GM12872 (cell line): ENCODE measurements around the gene BBIP1.

ENCODE experiments used
- TF ChIP-seq, protein P1 (sequence below): IDR thresholded peaks from 3 replicates; pipeline ENCODE4 v1.5.1; 2011; ENCODE audit warnings: low read depth, mild to moderate bottlenecking, low read length, moderate library complexity; ENCODE audit not compliant: insufficient read depth

BBIP1 gene

GRCh38 chr10:110858297-110858934 lies 60.6 kb downstream of the BBIP1 start:
- TF ChIP-seq, protein P1, sequence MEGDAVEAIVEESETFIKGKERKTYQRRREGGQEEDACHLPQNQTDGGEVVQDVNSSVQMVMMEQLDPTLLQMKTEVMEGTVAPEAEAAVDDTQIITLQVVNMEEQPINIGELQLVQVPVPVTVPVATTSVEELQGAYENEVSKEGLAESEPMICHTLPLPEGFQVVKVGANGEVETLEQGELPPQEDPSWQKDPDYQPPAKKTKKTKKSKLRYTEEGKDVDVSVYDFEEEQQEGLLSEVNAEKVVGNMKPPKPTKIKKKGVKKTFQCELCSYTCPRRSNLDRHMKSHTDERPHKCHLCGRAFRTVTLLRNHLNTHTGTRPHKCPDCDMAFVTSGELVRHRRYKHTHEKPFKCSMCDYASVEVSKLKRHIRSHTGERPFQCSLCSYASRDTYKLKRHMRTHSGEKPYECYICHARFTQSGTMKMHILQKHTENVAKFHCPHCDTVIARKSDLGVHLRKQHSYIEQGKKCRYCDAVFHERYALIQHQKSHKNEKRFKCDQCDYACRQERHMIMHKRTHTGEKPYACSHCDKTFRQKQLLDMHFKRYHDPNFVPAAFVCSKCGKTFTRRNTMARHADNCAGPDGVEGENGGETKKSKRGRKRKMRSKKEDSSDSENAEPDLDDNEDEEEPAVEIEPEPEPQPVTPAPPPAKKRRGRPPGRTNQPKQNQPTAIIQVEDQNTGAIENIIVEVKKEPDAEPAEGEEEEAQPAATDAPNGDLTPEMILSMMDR, result no peak

DNA sequence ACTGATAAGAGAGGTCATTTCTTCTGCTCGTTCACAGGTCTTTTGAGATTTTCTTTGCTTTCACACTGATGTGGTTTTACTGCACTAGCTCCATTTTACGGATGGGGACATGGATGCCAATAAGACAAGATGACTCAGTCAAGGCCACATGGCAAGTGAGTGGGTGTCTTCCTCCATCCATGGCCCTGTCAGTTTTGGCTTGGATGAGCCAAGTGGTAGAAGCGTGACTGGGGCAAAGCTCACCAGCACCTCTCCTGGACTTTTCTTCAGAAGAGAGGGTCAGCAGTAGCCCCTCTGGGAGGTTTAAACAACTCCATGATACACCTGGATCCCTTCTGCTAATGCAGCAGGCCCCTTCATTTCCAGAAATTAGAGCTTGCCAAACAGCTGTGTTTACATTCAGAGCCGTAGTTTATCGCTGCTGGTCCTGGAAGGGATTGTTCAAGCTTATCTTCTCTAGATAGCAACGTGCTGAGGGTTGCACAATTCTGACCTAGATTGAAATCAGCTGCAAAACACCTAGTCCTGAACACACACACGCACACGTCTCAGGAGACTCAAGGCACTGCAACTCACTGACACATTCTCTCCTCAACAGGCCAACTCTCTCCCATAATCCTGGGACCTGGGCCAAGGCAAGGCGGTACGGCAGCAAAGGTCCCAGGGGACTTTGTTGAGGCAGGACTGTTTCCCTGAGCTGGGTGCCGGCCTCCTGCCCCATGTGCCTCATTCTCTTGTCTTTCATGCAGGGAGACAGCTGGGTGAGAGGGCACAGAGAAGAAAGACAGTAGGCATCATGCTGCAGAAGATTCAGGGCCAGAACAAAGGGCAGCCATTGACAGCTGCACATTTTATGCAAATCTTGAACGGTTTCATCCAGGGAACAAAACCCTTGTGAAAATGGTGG lies 61.5 kb downstream of the BBIP1 start:
- TF ChIP-seq, protein P1, result no peak

- TF ChIP-seq, protein P1, result no peak
These were observed 64.9 kb downstream of the BBIP1 start for GRCh38 chr10:110853921-110854605.

GRCh38 chr10:110852947-110853346 lies 66.0 kb downstream of the BBIP1 start:
- TF ChIP-seq, protein P1, result no peak

DNA sequence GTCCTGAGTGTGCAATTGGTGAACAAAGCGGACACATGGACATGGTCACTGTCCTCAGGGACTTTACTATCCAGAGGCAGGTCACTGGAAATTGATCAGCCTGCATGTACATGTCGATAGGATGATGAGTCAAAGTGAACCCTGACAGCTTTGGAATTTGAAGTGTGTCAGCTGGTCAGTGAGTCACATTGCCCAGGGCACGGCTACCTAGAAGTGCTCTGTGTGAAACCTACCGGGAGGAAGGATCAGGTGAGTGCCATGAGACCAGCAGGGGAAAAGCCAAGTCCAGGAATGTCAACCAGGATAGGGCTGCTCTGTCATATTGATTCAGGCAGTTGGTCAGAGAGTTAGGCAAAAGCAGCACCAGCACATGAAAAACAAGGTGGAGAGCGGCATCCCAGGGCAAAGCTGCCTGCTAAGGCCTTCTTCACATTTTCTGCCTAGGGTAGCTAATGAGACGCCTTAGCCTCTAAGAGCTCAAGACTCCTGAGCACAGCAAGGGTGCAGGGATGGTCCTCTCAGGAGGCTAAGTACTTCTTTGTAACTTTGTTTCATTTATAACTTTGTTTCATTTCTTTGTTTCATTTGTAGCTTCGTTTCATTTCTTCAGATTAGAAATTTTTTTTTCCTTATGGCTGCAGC lies 66.6 kb downstream of the BBIP1 start:
- TF ChIP-seq, protein P1, result no peak

DNA sequence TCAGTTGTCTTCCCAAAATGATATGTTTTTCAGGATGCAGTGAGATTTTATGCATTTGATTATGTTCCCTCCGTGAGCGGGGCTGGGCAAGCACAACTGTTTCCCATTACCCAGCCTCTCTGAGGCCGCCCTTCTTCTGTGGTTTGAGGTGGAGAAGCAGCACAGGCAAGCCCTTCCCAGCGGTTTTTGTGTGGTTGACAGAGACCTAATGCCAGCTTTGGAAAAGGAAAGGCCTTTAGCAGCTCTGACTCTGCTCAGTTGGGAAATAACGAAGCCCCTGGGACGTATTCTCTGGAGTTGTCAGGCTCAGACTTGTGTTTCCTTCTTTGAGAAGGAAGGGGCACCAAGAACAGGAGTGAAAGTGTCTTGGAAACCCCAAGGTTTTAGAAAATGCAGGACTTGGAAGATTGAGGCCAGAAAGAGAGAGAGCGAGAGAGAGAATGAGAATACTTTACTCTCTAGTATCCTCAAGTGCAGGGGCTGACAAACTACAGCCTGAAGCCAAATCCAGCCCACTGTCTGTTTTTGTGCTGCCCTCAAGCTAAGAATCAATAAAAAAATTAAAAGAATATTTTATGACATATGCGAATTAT lies 67.9 kb downstream of the BBIP1 start:
- TF ChIP-seq, protein P1, result no peak
